PFSK-1 (cell line): ENCODE measurements around the gene AFTPH.

Source experiments
- POLR2AphosphoS5 ChIP-seq: IDR thresholded peaks from 2 replicates; pipeline ENCODE4 v1.6.1; 2012; ENCODE audit warnings: low read depth, mild to moderate bottlenecking, control low read depth, low read length, moderate library complexity
- TAF1 ChIP-seq: IDR thresholded peaks from 2 replicates; pipeline ENCODE4 v1.6.1; 2012; ENCODE audit warnings: low read length, control low read depth, borderline replicate concordance; ENCODE audit not compliant: insufficient read depth

- TF ChIP-seq POLR2AphosphoS5 (no peak), TAF1 (no peak)
Measured at GRCh38 chr2:64631771-64632170, 107.6 kb downstream of the AFTPH start.
